WTC11 (cell line): ENCODE results near the gene ILKAP. TPM values are rescaled to one million over a fixed set of nuclear protein-coding genes. Genes with fewer than 3 reads are reported as not detected.

ENCODE experiments used
- ATAC-seq: fragments of 200-7000 bp; cut with Tn5 transposase; 2 replicates; pipeline ENCODE4 v1.10.0; 2021; ENCODE audit warnings: mild to moderate bottlenecking, moderate library complexity
- CTCF ChIA-PET: fragments of 300-600 bp; sonication (Branson Sonifier 250); formaldehyde crosslinking; loops from one replicate; lab custom pipeline; 2021; ENCODE audit warnings: antibody characterized with exemption; lab: Charles Lee
- POLR2A ChIA-PET: fragments of 350-600 bp; sonication (Branson Sonifier 250); formaldehyde crosslinking; loops from one replicate; lab custom pipeline; 2021; ENCODE audit warnings: antibody characterized with exemption; lab: Charles Lee
- DNase-seq: peaks from one replicate; pipeline ENCODE4 v3.0.0; 2021; ENCODE audit warnings: low spot score
- H3K27ac Mint-ChIP-seq: 2 replicates; pipeline ENCODE4 v1.8.0; 2021; ENCODE audit warnings: mixed read lengths
- H3K27me3 Mint-ChIP-seq: 2 replicates; pipeline ENCODE4 v1.8.0; 2021; ENCODE audit warnings: low read depth, mild to moderate bottlenecking, moderate library complexity, mixed read lengths
- H3K36me3 Mint-ChIP-seq: 2 replicates; pipeline ENCODE4 v1.8.0; 2021; ENCODE audit warnings: mixed read lengths
- H3K4me1 Mint-ChIP-seq: 2 replicates; pipeline ENCODE4 v1.8.0; 2022; ENCODE audit warnings: mixed read lengths
- H3K4me3 Mint-ChIP-seq: 2 replicates; pipeline ENCODE4 v1.8.0; 2021; ENCODE audit warnings: mild to moderate bottlenecking, moderate library complexity, mixed read lengths
- H3K9me3 Mint-ChIP-seq: 2 replicates; pipeline ENCODE4 v1.8.0; 2021; ENCODE audit warnings: mixed read lengths
- AR ChIP-seq: fragments of 250-450 bp; sonication (Bioruptor Pico); IDR thresholded peaks from 2 replicates; pipeline ENCODE4 v1.9.0; 2021; ENCODE audit warnings: mild to moderate bottlenecking
- ATF2 ChIP-seq: sonication (generic); formaldehyde crosslinking; IDR thresholded peaks from 2 replicates; pipeline ENCODE4 v1.8.1; 2022; ENCODE audit warnings: low read depth, missing genetic modification reagents, borderline replicate concordance
- ATF3 ChIP-seq: sonication (generic); formaldehyde crosslinking; conservative IDR thresholded peaks from 2 replicates; pipeline ENCODE4 v1.8.1; 2022; ENCODE audit warnings: mild to moderate bottlenecking, missing genetic modification reagents
- CREB1 ChIP-seq: sonication (generic); formaldehyde crosslinking; IDR thresholded peaks from 2 replicates; pipeline ENCODE4 v1.8.0; 2023; ENCODE audit warnings: mild to moderate bottlenecking, missing genetic modification reagents
- E2F1 ChIP-seq: sonication (generic); formaldehyde crosslinking; IDR thresholded peaks from 2 replicates; pipeline ENCODE4 v1.8.0; 2022; ENCODE audit warnings: mild to moderate bottlenecking, missing genetic modification reagents
- GABPB1 ChIP-seq: sonication (generic); formaldehyde crosslinking; IDR thresholded peaks from 2 replicates; pipeline ENCODE4 v1.8.1; 2023; ENCODE audit warnings: mild to moderate bottlenecking, missing genetic modification reagents
- HMGXB4 ChIP-seq: sonication (generic); formaldehyde crosslinking; IDR thresholded peaks from 2 replicates; pipeline ENCODE4 v1.8.1; 2023; ENCODE audit warnings: mild to moderate bottlenecking, moderate library complexity, missing genetic modification reagents
- IRF1 ChIP-seq: sonication (generic); formaldehyde crosslinking; IDR thresholded peaks from 2 replicates; pipeline ENCODE4 v1.8.0; 2023; ENCODE audit warnings: missing genetic modification reagents
- JUN ChIP-seq: sonication (generic); formaldehyde crosslinking; IDR thresholded peaks from 2 replicates; pipeline ENCODE4 v1.8.0; 2023; ENCODE audit warnings: mild to moderate bottlenecking, missing genetic modification reagents
- MYBL2 ChIP-seq: sonication (generic); formaldehyde crosslinking; IDR thresholded peaks from 2 replicates; pipeline ENCODE4 v1.8.1; 2023; ENCODE audit warnings: mild to moderate bottlenecking, moderate library complexity, missing genetic modification reagents
- NFATC4 ChIP-seq: fragments of 250-450 bp; sonication (Bioruptor Pico); IDR thresholded peaks from 2 replicates; pipeline ENCODE4 v1.9.0; 2021; ENCODE audit warnings: mild to moderate bottlenecking
- NR2C2 ChIP-seq: sonication (generic); formaldehyde crosslinking; IDR thresholded peaks from 2 replicates; pipeline ENCODE4 v1.8.0; 2022; ENCODE audit warnings: mild to moderate bottlenecking, missing genetic modification reagents
- PREB ChIP-seq: sonication (generic); formaldehyde crosslinking; IDR thresholded peaks from 2 replicates; pipeline ENCODE4 v1.8.1; 2022; ENCODE audit warnings: mild to moderate bottlenecking, missing genetic modification reagents, moderate library complexity, borderline replicate concordance
- TCF7 ChIP-seq: sonication (generic); formaldehyde crosslinking; IDR thresholded peaks from 2 replicates; pipeline ENCODE4 v1.8.0; 2022; ENCODE audit warnings: mild to moderate bottlenecking, low read depth, missing genetic modification reagents, moderate library complexity
- ZBTB21 ChIP-seq: sonication (generic); formaldehyde crosslinking; IDR thresholded peaks from 2 replicates; pipeline ENCODE4 v1.8.1; 2023; ENCODE audit warnings: mild to moderate bottlenecking, missing genetic modification reagents, borderline replicate concordance
- ZNF121 ChIP-seq: sonication (generic); formaldehyde crosslinking; IDR thresholded peaks from 2 replicates; pipeline ENCODE4 v1.8.0; 2023; ENCODE audit warnings: missing genetic modification reagents
- ZNF281 ChIP-seq: sonication (generic); formaldehyde crosslinking; IDR thresholded peaks from 2 replicates; pipeline ENCODE4 v1.8.0; 2023; ENCODE audit warnings: mild to moderate bottlenecking, missing genetic modification reagents
- ZNF396 ChIP-seq: fragments of 250-450 bp; sonication (Bioruptor Pico); IDR thresholded peaks from 2 replicates; pipeline ENCODE4 v1.8.0; 2021; ENCODE audit warnings: mild to moderate bottlenecking, moderate library complexity, borderline replicate concordance
- total RNA-seq: library from RNA; stranded (reverse); gene quantifications from 3 replicates; pipeline ENCODE4 v1.2.3, GENCODE V29; 2021

ILKAP gene
- total RNA-seq, 1 experiment from 2014 or later: 32.7 TPM

- DNase-seq: no peak
Observed at GRCh38 chr2:238167344-238167715, 36.2 kb downstream of the ILKAP start.

GRCh38 chr2:238166391-238167343 is 36.8 kb downstream of the ILKAP start:
- Mint-ChIP-seq H3K27me3 (peaks cover 34% of the 10 kb centered on the region), H3K4me1 (no peaks in the 10 kb centered on the region), H3K9me3 (no peaks in the 10 kb centered on the region), H3K36me3 (peaks cover 17% of the 10 kb centered on the region), H3K4me3 (no peak overlapping the region), H3K27ac (no peak overlapping the region; the same call in 1 of the 2 replicates)
- ATAC-seq (no peak), DNase-seq (no peak)
- ChIA-PET CTCF (no interaction called here), POLR2A (no interaction called here)
- no peak for TF ChIP-seq ZNF396 (CRISPR knock-in tag)
- TF ChIP-seq GABPB1 (CRISPR knock-in tag): no peak
- no peak for TF ChIP-seq JUN (CRISPR knock-in tag)
- no peak for TF ChIP-seq IRF1 (CRISPR knock-in tag)
- no peak for TF ChIP-seq HMGXB4 (CRISPR knock-in tag)
- TF ChIP-seq ZNF281: no peak
- no peak for TF ChIP-seq AR (CRISPR knock-in tag)
- TF ChIP-seq ZBTB21 (CRISPR knock-in tag): no peak
- no peak for TF ChIP-seq ZNF121 (CRISPR knock-in tag)
- no peak for TF ChIP-seq ATF2 (CRISPR knock-in tag)
- TF ChIP-seq CREB1: no peak
- TF ChIP-seq NR2C2: no peak
- TF ChIP-seq ATF3 (CRISPR knock-in tag): no peak

More at GRCh38 chr2:238167344-238167715, 36.2 kb downstream of the ILKAP start:
- Mint-ChIP-seq H3K9me3 (no peaks in the 10 kb centered on the region), H3K27ac (no peak overlapping the region), H3K27me3 (peaks cover 30% of the 10 kb centered on the region), H3K4me3 (no peak overlapping the region), H3K4me1 (no peaks in the 10 kb centered on the region), H3K36me3 (peaks cover 21% of the 10 kb centered on the region)
- TF ChIP-seq NFATC4 (no peak), PREB (CRISPR knock-in tag) (no peak), TCF7 (CRISPR knock-in tag) (no peak), E2F1 (CRISPR knock-in tag) (no peak), MYBL2 (no peak), ATF3 (CRISPR knock-in tag) (no peak)
- CTCF ChIA-PET: no interaction called here
- POLR2A ChIA-PET: no interaction called here
- no peak for ATAC-seq
